ENCODE measurements around the gene TDRD3. TPM values are rescaled to one million over a fixed set of nuclear protein-coding genes. Genes with fewer than 3 reads are reported as not detected.

The TDRD3 gene
- total and polyA plus RNA-seq, 2 donors (not counting 1 experiment from before 2014, with no cell fraction given) = 5.6 to 23.7 TPM

- Histone ChIP-seq H3K79me2 (ENCODE audit: control insufficient read depth, insufficient read depth, low read length) (no peaks in the 10 kb centered on the region), H2AFZ (ENCODE audit: insufficient read depth, low read depth, low read length, poor library complexity, severe bottlenecking) (no peak overlapping the region), H3K4me3 (ENCODE audit: control extremely low read depth in 1 of 5, extremely low read depth in 1 of 5, insufficient read depth in 1 of 5, low read depth in 2 of 5, low read length in 4 of 5) (no peak overlapping the region), H3K9me3 (ENCODE audit: control extremely low read depth in 1 of 3, control insufficient read depth in 2 of 3, insufficient read depth in 1 of 3, low read length in 2 of 3) (peaks cover 3 to 25% (median 11%) of the 10 kb centered on the region in 3 donors), H4K20me1 (ENCODE audit: control insufficient read depth, insufficient read depth, low read length, poor library complexity, severe bottlenecking) (no peaks in the 10 kb centered on the region), H3K9ac (ENCODE audit: low read length) (no peak overlapping the region), H3K36me3 (replicated peaks in 1 of 2; ENCODE audit: control extremely low read depth in 1 of 2, control insufficient read depth in 1 of 2, extremely low read depth in 1 of 2, insufficient read depth in 2 of 2, low read length in 1 of 2) (peaks cover 8 to 27% of the 10 kb centered on the region in 2 experiments), H3K4me2 (replicated peaks; ENCODE audit: low read depth, low read length, poor library complexity, severe bottlenecking) (no peak overlapping the region), H3K27me3 (replicated peaks in 1 of 4; ENCODE audit: control extremely low read depth in 1 of 4, control insufficient read depth in 3 of 4, insufficient read depth in 4 of 4, low read length in 3 of 4) (no peaks in the 10 kb centered on the region), H3K4me1 (ENCODE audit: control insufficient read depth in 2 of 2, insufficient read depth in 2 of 2, low read length in 2 of 2) (no peaks in the 10 kb centered on the region), H3K27ac (ENCODE audit: low read length in 2 of 2) (no peak overlapping the region)
- ATAC-seq (ENCODE audit: low read depth) (no peak), DNase-seq (no peak)
- CTCF ChIA-PET = no interaction called here
- POLR2A ChIA-PET = no interaction called here
- H3K4me3 Mint-ChIP-seq = no peak overlapping the region
- TF ChIP-seq EZH2 (IDR thresholded peaks at IDR 0.05; ENCODE audit: borderline replicate concordance, insufficient read depth, low read depth, low read length, poor library complexity, severe bottlenecking) (no peak), CTCF (IDR thresholded peaks at IDR 0.05) (no peak)
- intact Hi-C loops (cut with micrococcal nuclease) = no loop called here
- no peaks in the 10 kb centered on the region for H3K4me1 Mint-ChIP-seq
- H3K9me3 Mint-ChIP-seq (ENCODE audit: insufficient read depth) = peaks cover 8% of the 10 kb centered on the region
- no peak overlapping the region for H3K27ac Mint-ChIP-seq
- H3K27me3 Mint-ChIP-seq = no peaks in the 10 kb centered on the region
- 100% methylated on average over 1 of the region's 1 CpG for WGBS (ENCODE audit: insufficient coverage)
These were observed 104.2 kb downstream of the TDRD3 start for GRCh38 chr13:60501236-60501635.

DNA sequence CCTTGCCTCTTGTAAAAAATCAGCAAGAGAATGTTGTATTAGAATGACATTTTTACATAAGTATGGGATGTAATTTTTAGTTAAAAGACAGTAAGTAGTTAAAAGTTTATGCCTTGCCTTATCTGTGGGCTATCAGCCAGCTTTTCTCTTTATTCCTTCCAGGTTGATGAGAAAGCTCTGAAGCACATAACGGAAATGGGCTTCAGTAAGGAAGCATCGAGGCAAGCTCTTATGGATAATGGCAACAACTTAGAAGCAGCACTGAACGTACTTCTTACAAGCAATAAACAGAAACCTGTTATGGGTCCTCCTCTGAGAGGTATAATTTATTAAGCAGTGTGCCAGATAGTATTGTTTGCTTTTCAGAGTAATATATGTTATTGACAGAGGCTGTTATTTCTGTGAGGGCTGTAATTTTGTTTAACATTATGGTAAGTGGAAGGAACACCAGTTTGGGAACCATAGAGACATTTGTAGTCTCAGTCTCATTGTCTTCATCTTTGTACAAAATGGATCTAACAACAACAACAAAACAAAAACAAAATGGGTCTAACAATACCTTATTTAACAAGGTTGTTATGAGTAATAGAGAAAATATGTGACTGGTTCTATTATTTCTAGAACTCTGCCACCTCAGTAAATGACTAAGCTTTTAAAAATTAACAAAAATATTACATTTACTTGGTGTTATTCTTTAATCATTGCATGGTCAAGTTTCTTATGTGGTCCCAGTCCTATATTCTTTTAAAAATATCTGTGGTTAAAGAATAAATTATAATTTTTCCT, 112.8 kb downstream of the TDRD3 start:
- WGBS (ENCODE audit: insufficient coverage) = 100% methylated on average over 1 of the region's 3 CpGs
- Histone ChIP-seq H3K4me2 (replicated peaks; ENCODE audit: low read depth, low read length, poor library complexity, severe bottlenecking) (no peak overlapping the region), H3K27me3 (replicated peaks in 1 of 4; ENCODE audit: control extremely low read depth in 1 of 4, control insufficient read depth in 3 of 4, insufficient read depth in 4 of 4, low read length in 3 of 4) (no peaks in the 10 kb centered on the region), H3K4me1 (ENCODE audit: control insufficient read depth in 2 of 2, insufficient read depth in 2 of 2, low read length in 2 of 2) (no peaks in the 10 kb centered on the region), H3K79me2 (ENCODE audit: control insufficient read depth, insufficient read depth, low read length) (no peaks in the 10 kb centered on the region), H3K9ac (ENCODE audit: low read length) (no peak overlapping the region), H3K4me3 (ENCODE audit: control extremely low read depth in 1 of 5, extremely low read depth in 1 of 5, insufficient read depth in 1 of 5, low read depth in 2 of 5, low read length in 4 of 5) (no peak overlapping the region), H4K20me1 (ENCODE audit: control insufficient read depth, insufficient read depth, low read length, poor library complexity, severe bottlenecking) (no peaks in the 10 kb centered on the region), H2AFZ (ENCODE audit: insufficient read depth, low read depth, low read length, poor library complexity, severe bottlenecking) (no peak overlapping the region), H3K9me3 (ENCODE audit: control extremely low read depth in 1 of 3, control insufficient read depth in 2 of 3, insufficient read depth in 1 of 3, low read length in 2 of 3) (peaks cover 1 to 14% (median 5%) of the 10 kb centered on the region in 3 donors), H3K36me3 (replicated peaks in 1 of 2; ENCODE audit: control extremely low read depth in 1 of 2, control insufficient read depth in 1 of 2, extremely low read depth in 1 of 2, insufficient read depth in 2 of 2, low read length in 1 of 2) (peaks cover 3 to 13% of the 10 kb centered on the region in 2 experiments), H3K27ac (ENCODE audit: low read length in 2 of 2) (no peak overlapping the region)
- intact Hi-C loops (cut with micrococcal nuclease) = no loop called here
- peaks cover 3% of the 10 kb centered on the region for H3K9me3 Mint-ChIP-seq (ENCODE audit: insufficient read depth)
- H3K4me3 Mint-ChIP-seq = no peak overlapping the region
- H3K27me3 Mint-ChIP-seq = no peaks in the 10 kb centered on the region
- H3K27ac Mint-ChIP-seq = no peak overlapping the region
- H3K4me1 Mint-ChIP-seq = no peaks in the 10 kb centered on the region
- no peak for TF ChIP-seq EZH2 (IDR thresholded peaks at IDR 0.05; ENCODE audit: borderline replicate concordance, insufficient read depth, low read depth, low read length, poor library complexity, severe bottlenecking)
- ChIA-PET CTCF (interaction anchor here (0.6 kb wide), 2 partner anchors 12 to 1091 kb away, joined by 3 to 4 read pairs; no protein-coding TSS in a partner anchor), POLR2A (no interaction called here)
- ATAC-seq (ENCODE audit: low read depth) = no peak
- no peak for DNase-seq

Measured in B cell (primary cell).